Keratinocyte (primary cell): Measurements from ENCODE around the gene ARHGEF37.

Experiments
- CTCF ChIP-seq, 3 experiments: IDR thresholded peaks in 1 of 3; conservative IDR thresholded peaks in 1 of 3; optimal IDR thresholded peaks in 1 of 3; 2 replicates in 2 of 3; 3 replicates in 1 of 3; pipeline versions ENCODE3 to v1.5.1; 2011; ENCODE audit warnings: low read length in 3 of 3, mild to moderate bottlenecking in 3 of 3, moderate library complexity in 2 of 3, control low read depth in 1 of 3, inconsistent platforms in 1 of 3; ENCODE audit not compliant: insufficient read depth in 2 of 3; ENCODE audit errors: extremely low read depth in 1 of 3
- EZH2 ChIP-seq: IDR thresholded peaks from one replicate; pipeline ENCODE4 v1.6.1; 2012; ENCODE audit warnings: inconsistent platforms, mild to moderate bottlenecking, low read length, moderate library complexity

GRCh38 chr5:149658299-149658698 is 77.0 kb downstream of the ARHGEF37 start:
- no peak for TF ChIP-seq CTCF (optimal IDR thresholded peaks at IDR 0.05 in 1 of 3, IDR thresholded peaks at IDR 0.05 in 1 of 3, conservative IDR thresholded peaks at IDR 0.05 in 1 of 3; ENCODE audit: extremely low read depth in 1 of 3, insufficient read depth in 2 of 3, low read length in 3 of 3)
- no peak for TF ChIP-seq EZH2
